HG03139 (cell line): ENCODE measurements around the gene ACY1.
A peak's percentile ranks its signal among the peaks of the same experiment; 100 is the strongest.

Source experiments
- ATAC-seq: cut with Tn5 transposase; IDR thresholded peaks from one replicate; pipeline ENCODE4 v1.9.1; 2021; ENCODE audit not compliant: unreplicated experiment

ACY1 gene

GRCh38 chr3:51982838-51983577, at the start of gene ACY1:
Gene ACY1, plus strand, starts transcription at chr3:51983535. Its CDS starts 530 bp downstream, at chr3:51984065.
- ATAC-seq, result peak; percentile 64

- ATAC-seq, result no peak
Observed at GRCh38 chr3:51934139-51934850, 49.0 kb upstream of the ACY1 start.

- no peak for ATAC-seq
Observed at GRCh38 chr3:51934991-51935885, 48.1 kb upstream of the ACY1 start.

GRCh38 chr3:51935886-51936755, 47.2 kb upstream of the ACY1 start:
- no peak for ATAC-seq

- no peak for ATAC-seq
Observed at GRCh38 chr3:51937014-51937413, 46.3 kb upstream of the ACY1 start.

GRCh38 chr3:51937611-51938450, 45.5 kb upstream of the ACY1 start:
- no peak for ATAC-seq

GRCh38 chr3:51938780-51939425, 44.4 kb upstream of the ACY1 start:
- ATAC-seq, result no peak

GRCh38 chr3:51940648-51941462, 42.5 kb upstream of the ACY1 start:
- ATAC-seq, result no peak

- ATAC-seq, result no peak
Observed at GRCh38 chr3:51941463-51941797, 41.9 kb upstream of the ACY1 start.

- ATAC-seq, result peak; percentile 83
Observed at GRCh38 chr3:51941798-51942602, 41.3 kb upstream of the ACY1 start, which contains the start of the genes PARP3 and RRP9. Gene PARP3, plus strand, starts transcription at chr3:51942363. Its CDS starts 993 bp downstream, at chr3:51943356. Gene RRP9, minus strand, starts transcription at chr3:51941904. Its CDS starts 37 bp downstream, at chr3:51941867.

- ATAC-seq, result no peak
Observed at GRCh38 chr3:51942603-51943450, 40.5 kb upstream of the ACY1 start.

- ATAC-seq, result no peak
Observed at GRCh38 chr3:51943451-51944391, 39.6 kb upstream of the ACY1 start.

- no peak for ATAC-seq
Observed at GRCh38 chr3:51944451-51945021, 38.8 kb upstream of the ACY1 start.

- ATAC-seq, result no peak
Observed at GRCh38 chr3:51945031-51945840, 38.1 kb upstream of the ACY1 start.
